Fibroblast of skin of right quadriceps (primary cell): ENCODE results near the gene NACA.
"Not testable (repeated sequence)": the region's sequence is repeated elsewhere in the genome, so short reads cannot be mapped to it uniquely, and the experiment has no call there.

ENCODE experiments used
- DNase-seq: peaks from one replicate; pipeline ENCODE4 v3.0.0-alpha.2; 2013

The NACA gene

DNA sequence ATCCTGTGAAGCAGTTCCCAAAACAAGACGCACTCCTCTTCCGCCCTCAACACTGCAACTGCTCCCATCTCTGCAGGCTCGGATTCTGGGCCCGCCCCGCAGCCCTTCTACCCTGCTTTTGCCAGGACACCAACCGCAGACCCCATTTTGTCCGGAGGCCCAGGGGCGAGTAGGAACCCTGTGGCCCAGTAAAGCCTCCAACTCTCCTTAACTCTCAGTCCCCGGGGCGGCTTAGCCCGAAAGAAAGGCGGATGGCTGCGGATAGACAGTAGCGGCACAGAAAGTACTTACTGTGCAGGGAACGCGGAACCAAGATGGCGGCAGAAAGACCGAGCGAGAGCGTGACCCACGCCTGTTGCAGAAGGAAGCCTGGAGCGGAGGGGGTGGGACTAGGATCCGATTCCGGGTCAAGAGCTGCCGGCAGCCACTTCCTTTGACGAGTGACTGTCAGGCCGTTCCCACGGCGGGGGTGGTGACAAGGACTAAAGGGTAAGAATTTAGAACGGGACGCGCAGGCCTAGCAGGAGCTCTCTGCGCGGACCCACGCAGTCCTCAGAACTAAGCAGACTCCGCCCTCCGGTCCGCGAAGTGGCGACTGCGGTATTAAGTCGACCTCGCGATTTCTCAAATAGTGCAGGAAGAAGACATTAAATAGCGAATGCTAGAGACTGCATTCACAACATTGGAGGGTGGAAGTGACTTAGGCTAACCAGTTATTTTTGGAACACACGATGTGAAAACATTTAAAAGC lies at the start of gene NACA:
NACA (minus strand) TSS at position 328 of the 751 bp plus-strand sequence. CDS start 778 bp downstream, outside the sequence.
- DNase-seq, result peak; percentile 98

DNA sequence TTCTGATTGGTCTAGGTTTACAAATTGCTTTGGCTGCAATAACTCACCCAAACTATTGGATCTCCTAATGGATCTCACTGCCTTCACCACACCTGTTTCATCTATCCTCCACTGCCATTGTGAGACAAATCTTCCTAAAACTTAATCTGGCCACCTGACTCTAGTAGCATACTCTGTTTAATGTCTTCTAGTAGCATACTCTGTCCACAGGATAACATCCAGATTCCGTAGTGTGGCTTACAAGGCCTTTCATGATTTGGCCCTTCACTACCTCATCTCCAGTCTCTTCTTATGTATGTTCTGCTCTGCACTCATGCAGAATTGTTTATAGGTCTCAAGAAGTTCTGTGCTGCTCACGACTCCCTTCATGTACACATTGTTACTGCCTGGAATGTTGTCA lies 48.0 kb upstream of the NACA start:
- DNase-seq, result no peak

DNA sequence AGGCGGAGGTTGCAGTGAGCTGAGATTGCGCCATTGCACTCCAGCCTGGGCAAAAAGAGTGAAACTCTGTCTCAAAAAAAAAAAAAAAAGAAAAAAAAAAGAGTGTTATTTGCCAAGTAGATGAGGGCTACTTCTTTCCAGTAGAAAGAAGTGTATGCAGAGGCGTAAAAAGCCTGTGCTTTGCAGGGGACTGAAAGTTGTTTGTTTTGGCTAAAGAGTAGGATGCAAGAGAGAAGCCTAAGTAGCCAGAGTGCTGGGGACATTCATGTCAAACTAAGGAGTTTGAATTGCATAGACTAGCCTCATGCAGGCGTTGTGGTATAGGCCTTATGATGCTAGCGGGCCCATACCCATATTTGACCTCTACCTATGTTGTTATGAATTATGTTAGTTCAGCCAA lies 47.5 kb upstream of the NACA start:
- no peak for DNase-seq

DNA sequence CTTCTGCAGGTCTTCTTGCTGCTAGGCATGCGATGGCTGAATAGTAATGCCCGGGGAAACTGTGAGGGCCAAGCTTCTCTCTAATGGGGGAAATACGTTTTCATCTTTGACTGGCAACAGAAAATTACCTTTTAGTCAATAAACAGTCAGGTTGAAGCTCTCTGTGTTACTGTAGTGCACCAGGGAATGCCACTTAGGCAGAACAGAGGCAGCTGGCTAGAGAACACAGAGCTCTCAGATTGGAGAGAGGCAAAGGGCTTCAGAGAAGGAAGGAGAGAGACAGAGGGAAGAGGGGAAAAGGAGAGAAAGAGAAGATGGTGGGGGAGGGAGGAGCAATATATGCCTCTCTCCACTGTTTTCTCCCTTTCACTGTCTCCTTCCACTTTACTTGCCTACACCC lies 44.8 kb upstream of the NACA start:
- no peak for DNase-seq

DNA sequence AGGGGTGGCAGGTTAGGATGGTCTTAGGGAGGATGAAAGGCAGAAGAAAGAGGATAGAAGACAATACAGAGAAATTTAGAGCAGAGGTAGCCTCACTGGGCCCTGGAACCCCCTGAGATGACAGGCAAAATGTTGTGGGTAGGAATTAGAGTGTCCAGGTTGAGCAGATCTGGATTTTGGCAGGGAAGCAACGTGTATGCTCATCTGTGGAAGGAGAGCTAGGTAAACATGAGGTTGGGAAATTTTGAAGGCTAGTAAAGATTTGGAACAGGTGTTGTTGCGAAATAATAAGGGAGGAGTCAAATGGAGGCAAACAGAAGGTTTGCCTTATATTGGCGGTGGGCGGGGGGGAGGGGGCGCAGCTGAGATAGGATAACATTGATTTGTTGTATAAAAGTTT lies 43.3 kb upstream of the NACA start:
- no peak for DNase-seq

DNA sequence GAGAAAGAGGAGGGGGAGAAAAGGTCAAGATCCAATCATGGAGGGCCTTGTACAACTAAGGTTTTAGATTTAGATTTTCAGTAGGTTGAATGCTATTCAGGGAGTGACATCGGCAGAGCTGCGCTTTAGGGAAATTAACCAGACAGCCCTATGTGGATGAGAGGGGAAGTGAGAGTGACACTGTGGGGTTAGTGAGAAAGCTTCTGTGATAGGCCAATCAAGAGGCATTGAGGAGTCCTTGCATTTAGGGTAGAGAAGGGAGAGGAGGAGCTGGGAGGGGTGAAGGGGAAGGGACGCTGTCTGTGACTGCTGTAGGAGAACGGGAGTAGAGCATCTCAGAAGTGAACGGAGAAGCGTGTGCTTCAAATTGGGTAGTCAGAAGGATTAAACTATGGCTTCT lies 41.4 kb upstream of the NACA start:
- DNase-seq, result no peak

DNA sequence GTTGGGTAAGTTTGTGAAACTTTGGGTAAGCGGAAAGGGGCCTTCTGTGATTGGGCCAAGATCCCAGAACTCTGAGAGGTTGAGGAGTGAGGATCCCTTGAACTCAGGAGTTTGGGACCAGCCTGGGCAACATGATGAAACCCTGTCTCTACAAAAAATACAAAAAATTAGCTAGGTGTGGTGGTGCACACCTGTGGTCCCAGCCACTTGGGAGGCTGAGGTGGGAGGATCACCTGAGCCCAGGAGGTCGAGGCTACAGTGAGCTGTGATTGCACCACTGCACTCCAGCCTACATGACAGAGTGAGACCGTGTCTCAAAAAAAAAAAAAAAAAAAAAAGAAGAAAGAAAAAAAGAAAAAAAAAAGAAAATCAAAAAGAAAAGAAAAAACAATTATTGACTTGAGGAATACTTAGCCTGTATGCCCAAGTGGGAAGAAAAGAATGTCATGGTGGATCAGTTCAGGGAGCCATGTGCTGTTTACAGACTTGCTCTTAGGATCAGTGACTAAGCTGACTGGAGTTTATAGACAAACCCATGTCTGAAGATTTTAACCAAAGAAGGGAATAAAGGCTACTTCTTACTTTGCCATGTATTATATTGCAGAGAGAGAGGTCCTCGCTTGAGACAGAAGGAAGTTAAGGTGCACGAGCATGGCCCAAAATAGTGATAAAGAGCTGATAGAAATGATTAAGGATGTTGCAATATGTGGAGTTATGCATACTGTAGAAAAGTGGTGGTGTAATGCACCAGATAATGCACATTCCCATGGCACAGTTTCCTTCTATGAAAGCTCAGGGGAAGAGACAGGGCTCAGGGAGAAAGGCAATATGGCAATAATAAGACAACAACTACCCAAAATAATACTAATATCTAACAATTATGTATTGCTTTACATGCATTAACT lies 38.9 kb upstream of the NACA start:
- DNase-seq, result peak; percentile 46

DNA sequence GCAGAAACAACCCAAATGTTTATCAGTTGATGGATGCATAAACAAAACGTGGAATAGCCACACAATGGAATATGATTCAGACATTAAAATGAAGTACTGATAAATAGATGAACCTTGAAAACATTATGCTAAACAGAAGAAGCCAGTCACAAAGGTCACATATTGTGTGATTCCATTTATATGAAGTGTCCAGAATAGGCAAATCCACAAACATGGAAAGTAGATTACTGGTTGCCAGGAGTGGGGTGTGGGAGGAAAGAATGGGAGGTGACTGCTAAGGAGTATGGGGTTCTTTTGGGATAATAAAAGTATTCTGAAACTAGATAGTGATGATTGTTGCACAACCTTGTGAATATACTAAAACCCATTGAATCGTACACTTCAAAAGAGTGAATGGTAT lies 36.7 kb upstream of the NACA start:
- DNase-seq, result no peak

DNA sequence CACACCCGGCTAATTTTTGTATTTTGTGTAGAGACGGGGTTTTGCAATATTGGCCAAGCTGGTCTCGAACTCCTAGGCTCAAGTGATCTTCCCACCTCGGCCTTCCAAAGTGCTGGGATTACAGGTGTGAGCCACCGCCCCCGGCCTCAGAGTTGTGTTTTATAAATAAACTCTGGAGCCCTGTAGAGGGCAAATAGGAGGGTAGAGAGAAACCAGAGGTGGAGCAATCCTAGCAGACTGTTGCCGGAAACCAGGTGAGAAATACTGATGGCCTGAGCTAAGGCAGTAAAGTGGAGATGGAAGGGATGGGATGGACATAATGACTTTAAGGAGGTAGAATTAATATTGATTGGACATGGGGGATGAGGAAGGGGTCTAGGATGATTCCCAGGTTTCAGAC lies 35.4 kb upstream of the NACA start:
- no peak for DNase-seq

DNA sequence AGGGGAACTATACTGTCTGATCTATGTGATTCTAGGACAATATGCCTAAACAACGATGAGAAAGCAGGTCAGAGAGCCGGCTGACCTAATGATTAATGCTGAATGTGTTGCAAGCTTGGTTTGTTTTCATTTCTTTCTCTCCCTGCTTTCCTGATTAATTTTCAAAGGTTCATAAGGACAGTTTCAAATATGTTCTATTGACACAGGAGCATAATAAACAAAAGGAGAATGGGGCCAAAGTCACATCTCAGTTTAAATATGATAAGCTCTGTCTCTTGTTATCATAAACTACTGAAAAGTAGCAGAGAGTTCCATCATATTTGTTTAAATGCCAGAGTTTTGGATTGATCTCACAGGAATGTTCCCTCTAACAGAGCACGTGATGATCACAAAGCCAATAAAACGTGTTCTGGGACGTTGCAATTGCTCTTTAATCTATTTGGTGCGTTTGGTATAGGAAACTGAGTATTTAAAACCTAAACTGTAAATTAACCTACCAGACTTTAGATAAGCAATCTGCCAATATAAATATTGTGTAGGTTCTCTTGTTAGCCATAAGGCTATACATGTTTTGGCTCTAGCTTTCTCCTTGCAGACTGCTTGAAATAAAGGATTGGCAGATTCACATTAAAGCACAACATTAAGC lies 34.3 kb upstream of the NACA start:
- no peak for DNase-seq

DNA sequence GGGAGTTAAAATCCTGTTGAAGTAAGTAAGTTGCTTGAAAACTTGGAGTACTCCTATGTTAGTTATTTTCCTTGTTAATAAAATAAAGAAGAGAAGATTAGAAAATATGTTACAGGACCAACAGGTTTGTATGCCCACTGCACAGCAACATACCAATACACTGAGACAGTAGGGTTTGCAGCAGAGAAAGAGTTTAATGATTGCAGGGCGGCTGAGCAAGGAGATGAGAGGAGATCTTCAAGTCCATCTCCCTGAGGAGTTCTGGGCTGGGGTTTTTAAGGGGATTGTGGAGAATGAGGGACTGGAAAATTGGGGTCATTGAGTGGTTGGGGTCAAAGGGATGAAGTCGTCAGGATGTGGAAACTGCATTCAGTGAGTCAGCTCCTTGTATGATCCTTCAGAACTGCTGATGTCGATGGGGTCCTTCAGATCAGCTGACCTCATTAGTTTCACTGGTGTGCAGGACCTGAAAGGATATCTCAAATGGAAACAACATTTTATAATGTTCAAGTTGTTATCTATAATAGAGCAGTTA lies 33.7 kb upstream of the NACA start:
- DNase-seq, result no peak

DNA sequence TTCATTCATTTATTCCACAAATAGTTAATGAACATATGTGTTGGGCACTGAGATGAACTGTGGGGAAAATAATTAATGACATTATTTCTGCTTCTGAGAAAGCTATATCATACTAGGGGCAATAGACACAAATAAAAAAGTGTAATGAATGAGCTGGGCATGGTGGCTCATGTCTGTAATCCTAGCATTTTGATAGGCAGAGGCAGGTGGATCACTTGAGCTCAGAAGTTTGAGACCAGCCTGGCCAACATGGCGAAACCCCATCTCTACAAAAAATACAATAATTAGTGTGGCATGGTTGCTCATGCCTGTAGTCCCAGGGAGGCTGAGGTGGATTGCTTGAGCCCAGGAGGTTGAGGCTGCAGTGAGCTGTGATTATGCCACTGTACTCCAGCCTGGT lies 32.9 kb upstream of the NACA start:
- not testable (repeated sequence) for DNase-seq

DNA sequence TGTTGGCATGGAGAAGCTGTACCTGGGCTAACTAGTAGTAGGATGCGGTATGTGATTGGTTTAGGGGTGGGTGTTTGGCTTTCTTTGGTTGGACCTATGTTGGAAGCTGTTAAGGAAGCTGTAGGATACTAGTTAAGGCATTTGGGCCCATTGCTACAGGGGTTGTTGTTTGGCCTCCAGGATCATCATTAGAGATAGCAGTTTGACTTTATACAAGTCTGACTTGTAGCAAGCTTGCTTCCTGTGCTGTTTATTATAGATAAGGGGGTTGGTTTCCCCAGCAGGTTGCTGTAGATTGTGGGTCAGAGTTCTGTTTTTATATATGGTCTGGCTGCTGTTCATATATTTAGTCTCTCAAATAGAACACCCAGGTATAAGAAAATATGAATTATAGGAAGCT lies 28.5 kb upstream of the NACA start:
- DNase-seq, result no peak

DNA sequence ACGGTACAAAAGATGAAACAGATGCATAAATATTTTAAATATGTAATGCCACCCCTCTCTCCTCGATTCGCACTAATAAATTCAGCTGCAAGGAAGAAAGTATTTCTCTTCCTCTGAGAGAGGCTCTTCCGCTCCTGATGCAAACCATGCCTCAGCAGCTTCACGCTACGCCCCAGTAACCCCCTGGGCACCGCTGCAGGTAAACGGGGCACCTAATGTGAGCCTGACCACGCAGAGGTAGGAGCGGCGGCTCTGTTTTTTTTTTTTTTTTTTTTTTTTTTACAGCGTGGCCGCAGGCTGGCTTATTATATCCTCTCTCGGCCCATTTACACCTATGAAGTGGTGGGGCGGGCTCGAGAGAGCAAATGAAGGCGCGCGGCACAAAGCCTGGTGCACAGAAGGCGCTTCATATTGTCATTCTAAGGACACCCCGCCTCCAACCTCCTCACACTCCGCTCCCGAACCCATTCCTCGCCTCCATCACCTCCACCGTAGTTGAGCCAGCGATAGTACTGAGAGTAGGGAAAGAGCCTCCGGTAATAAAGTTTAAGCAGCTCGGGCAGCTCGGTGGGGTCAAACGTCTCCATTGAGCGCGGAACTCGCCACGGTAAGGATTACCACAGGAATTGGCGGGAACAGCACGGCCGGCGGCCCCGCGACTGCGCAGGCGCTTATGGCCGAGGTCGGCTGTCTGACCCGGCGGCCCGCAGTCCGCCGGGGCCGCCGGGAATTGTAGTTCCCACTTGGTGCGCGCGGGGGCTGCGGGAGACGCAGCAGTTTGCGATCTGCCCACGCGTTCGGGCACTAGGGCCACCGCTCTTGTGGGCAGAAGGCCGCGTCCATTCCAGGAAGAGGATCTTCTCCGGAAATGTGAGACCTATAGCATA lies 26.9 kb upstream of the NACA start, which contains the start of gene PRIM1:
PRIM1 (minus strand) TSS at position 612 of the 887 bp plus-strand sequence; CDS start at position 587, 25 bp downstream.
- peak; percentile 76 for DNase-seq

DNA sequence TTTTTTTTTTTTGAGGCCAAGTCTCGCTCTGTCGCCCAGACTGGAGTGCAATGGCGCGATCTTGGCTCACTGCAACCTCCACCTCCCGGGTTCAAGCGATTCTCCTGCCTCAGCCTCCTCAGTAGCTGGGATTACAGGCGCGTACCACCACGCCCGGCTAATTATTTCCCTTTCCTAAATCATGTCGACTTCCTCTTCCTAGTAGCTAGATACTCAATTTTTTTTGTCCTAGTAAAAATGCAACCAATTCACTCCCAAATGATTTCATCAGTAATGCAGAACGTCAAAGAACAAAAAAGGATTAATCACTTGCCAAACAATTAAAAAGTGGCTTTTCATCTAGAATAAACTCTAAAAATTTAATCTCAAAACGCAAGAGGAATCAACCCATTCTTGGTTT lies 25.5 kb upstream of the NACA start:
- not testable (repeated sequence) for DNase-seq

DNA sequence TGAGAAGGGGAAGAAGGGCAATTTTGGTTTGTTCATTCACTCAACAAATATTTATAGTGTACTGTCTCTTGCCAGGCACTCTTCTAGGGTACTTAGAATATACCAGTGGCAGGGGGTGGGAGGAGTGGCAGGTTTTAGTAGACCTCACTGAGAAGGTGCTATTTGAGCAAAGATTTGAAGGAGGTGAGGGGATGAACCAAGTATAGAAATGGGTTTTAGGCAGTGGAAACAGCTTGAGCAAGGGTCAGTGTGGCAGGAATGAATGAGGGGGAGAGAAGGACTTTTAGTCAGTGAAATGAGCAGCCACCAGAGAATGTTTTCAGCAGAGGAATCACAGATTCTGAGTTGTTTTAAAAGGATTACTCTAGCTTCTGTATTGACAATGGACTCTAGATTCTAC lies 24.8 kb upstream of the NACA start:
- DNase-seq, result no peak

DNA sequence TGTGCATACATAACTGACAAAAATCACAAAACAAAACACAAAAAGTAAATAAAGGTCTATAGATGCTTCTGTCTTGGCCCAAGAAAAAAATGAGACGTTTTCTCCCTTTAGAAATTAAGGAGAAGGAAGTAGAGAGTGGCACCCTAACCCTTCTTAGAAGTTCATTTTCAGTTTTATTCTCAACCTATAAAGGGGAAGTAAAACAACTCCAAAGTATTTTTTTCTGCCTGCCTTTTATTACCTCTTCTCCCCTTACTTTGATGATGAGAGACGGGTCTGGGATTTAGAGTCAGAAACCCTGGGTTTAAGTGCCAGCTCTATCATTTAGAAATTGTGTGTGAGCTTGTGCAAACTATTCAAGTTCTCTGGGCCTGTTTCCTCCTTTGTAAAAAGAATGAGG lies 24.3 kb upstream of the NACA start:
- no peak for DNase-seq

DNA sequence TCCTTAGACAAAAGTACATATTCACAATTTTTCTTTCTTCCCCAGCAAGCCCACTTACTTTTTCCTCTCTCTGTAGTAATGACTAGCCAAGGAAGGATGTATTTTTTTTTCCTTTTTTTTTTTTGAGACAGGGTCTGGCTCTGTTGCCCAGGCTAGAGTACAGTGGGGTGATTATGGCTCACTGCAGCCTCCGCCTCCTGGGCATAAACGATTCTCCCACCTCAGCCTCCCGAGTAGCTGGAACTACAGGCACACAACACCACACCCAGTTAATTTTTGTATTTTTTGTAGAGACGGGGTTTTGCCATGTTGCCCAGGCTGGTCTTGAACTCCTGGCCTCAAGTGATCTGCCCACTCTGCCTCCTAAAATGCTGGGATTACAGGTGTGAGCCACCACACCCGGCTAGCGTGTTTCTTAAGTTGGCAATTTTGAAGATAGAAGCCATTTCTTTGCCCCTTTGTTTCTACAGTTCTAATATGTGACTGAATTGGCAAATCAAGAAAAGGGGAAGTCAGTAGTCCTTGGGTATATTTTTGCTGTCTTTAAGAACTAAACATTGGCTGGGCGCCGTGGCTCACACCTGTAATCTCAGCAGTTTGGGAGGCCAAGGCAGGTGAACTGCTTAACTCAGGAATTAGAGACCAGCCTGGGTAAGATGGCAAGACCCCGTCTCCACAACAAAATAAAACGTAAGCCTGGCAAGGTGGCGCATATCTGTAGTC lies 3.2 kb upstream of the NACA start:
- no peak for DNase-seq

DNA sequence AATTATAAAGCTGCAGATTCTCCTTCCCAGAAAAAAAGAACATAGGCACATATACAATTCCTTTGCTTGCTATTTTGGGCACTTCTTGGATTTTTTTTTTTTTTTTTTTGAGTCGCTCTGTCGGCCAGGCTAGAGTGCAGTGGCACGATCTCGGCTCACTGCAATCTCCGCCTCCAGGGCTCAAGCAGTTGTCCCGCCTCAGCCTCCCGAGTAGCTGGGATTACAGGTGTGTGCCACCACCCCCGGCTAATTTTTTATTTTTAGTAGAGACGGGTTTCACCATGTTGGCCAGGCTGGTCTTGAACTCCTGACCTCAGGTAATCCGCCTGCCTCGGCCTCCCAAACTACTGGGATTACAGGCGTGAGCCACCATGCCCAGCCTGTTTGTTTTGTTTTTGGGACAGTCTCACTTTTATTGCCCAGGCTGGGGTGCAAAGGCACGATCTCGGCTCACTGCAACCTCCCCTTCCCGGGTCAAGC lies 1.1 kb upstream of the NACA start:
- not testable (repeated sequence) for DNase-seq

DNA sequence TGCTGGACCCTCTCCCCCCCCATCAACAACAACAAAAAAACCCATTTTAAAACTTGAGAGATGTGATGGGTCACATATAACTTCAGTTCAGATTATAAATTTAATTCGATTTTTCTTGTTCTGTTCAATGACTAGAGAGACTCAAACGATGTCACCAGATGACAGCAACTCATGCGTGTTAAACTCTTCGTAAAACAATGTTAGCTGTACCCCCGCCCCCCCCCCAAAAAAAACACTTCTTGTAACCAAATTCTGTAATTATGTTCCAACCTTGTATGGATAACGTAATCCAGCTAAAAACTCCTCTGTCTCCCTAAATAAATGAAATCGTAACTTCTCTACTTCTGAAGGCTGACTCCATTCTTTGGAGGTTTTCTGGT lies 614 bp upstream of the NACA start:
- no peak for DNase-seq

DNA sequence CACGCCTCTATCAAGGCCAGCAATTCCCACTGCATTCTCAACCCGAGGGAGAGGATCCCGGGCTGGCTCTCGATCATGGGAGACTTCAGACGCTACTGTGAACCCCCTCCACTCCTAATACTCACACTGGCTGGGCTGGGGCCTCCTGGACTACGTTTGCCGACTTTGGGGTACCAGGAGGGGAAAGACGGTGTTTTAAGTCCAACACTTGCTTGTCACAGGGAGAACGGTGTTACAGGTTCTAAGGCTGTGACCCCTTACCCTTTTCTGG lies 463 bp downstream of the NACA start:
- no peak for DNase-seq
